ENCODE measurements around the gene MVP. TPM values are rescaled to one million over a fixed set of nuclear protein-coding genes. Genes with fewer than 3 reads are reported as not detected.

MVP gene
- total RNA-seq, 1 donor from 2014 or later, result 150 TPM

- H3K27me3 Mint-ChIP-seq (ENCODE audit: unreplicated experiment), result no peaks in the 10 kb centered on the region
- H3K27ac Mint-ChIP-seq (ENCODE audit: unreplicated experiment), result peak within 1 kb of the TSS; percentile 100
- peaks cover 4% of the 10 kb centered on the region for H3K36me3 Mint-ChIP-seq (ENCODE audit: unreplicated experiment)
- H3K9me3 Mint-ChIP-seq (ENCODE audit: unreplicated experiment), result no peaks in the 10 kb centered on the region
- no peak for DNase-seq (ENCODE audit: extremely low spot score, unreplicated experiment)
- no peak for TF ChIP-seq CTCF (IDR thresholded peaks at IDR 0.05)
- H3K4me1 Mint-ChIP-seq (ENCODE audit: unreplicated experiment), result peaks cover 42% of the 10 kb centered on the region
- H3K4me3 Mint-ChIP-seq (ENCODE audit: unreplicated experiment), result peak within 1 kb of the TSS; percentile 100
These were observed 14.1 kb upstream of the MVP start, which contains the start of gene MAZ for GRCh38 chr16:29806099-29806579. Gene MAZ, plus strand, starts transcription at chr16:29806529. Its CDS starts 173 bp downstream, at chr16:29806702.

- no peaks in the 10 kb centered on the region for H3K9me3 Mint-ChIP-seq (ENCODE audit: unreplicated experiment)
- H3K4me1 Mint-ChIP-seq (ENCODE audit: unreplicated experiment), result peaks cover 46% of the 10 kb centered on the region
- peaks cover 4% of the 10 kb centered on the region for H3K36me3 Mint-ChIP-seq (ENCODE audit: unreplicated experiment)
- no peak for DNase-seq (ENCODE audit: extremely low spot score, unreplicated experiment)
- no peak for TF ChIP-seq CTCF (IDR thresholded peaks at IDR 0.05)
- H3K27me3 Mint-ChIP-seq (ENCODE audit: unreplicated experiment), result no peaks in the 10 kb centered on the region
- H3K4me3 Mint-ChIP-seq (ENCODE audit: unreplicated experiment), result peak overlapping the region; percentile 83
- peak overlapping the region; percentile 92 for H3K27ac Mint-ChIP-seq (ENCODE audit: unreplicated experiment)
These were observed 13.4 kb upstream of the MVP start for GRCh38 chr16:29806641-29807425.

- H3K36me3 Mint-ChIP-seq (ENCODE audit: unreplicated experiment), result peaks cover 4% of the 10 kb centered on the region
- peak overlapping the region; percentile 83 for H3K4me3 Mint-ChIP-seq (ENCODE audit: unreplicated experiment)
- no peaks in the 10 kb centered on the region for H3K9me3 Mint-ChIP-seq (ENCODE audit: unreplicated experiment)
- peak; percentile 52 for TF ChIP-seq CTCF (IDR thresholded peaks at IDR 0.05)
- H3K4me1 Mint-ChIP-seq (ENCODE audit: unreplicated experiment), result peaks cover 52% of the 10 kb centered on the region
- H3K27me3 Mint-ChIP-seq (ENCODE audit: unreplicated experiment), result no peaks in the 10 kb centered on the region
- peak; percentile 95 for DNase-seq (ENCODE audit: extremely low spot score, unreplicated experiment)
- H3K27ac Mint-ChIP-seq (ENCODE audit: unreplicated experiment), result peak overlapping the region; percentile 92
These were observed 12.6 kb upstream of the MVP start for GRCh38 chr16:29807426-29808218.

GRCh38 chr16:29808219-29808900 is 11.9 kb upstream of the MVP start:
- no peaks in the 10 kb centered on the region for H3K27me3 Mint-ChIP-seq (ENCODE audit: unreplicated experiment)
- peak overlapping the region; percentile 92 for H3K27ac Mint-ChIP-seq (ENCODE audit: unreplicated experiment)
- peak overlapping the region; percentile 83 for H3K4me3 Mint-ChIP-seq (ENCODE audit: unreplicated experiment)
- no peak for DNase-seq (ENCODE audit: extremely low spot score, unreplicated experiment)
- H3K4me1 Mint-ChIP-seq (ENCODE audit: unreplicated experiment), result peaks cover 60% of the 10 kb centered on the region
- no peak for TF ChIP-seq CTCF (IDR thresholded peaks at IDR 0.05)
- H3K36me3 Mint-ChIP-seq (ENCODE audit: unreplicated experiment), result peaks cover 4% of the 10 kb centered on the region
- H3K9me3 Mint-ChIP-seq (ENCODE audit: unreplicated experiment), result no peaks in the 10 kb centered on the region

Measured in osteocyte (in vitro differentiated cells).